ENCODE measurements around the gene HS3ST2.
A peak's percentile ranks its signal among the peaks of the same experiment; 100 is the strongest.
"Not testable (repeated sequence)": the region's sequence is repeated elsewhere in the genome, so short reads cannot be mapped to it uniquely, and the experiment has no call there.

Gene HS3ST2

GRCh38 chr16:22939744-22940363 lies 125.9 kb downstream of the HS3ST2 start:
- not testable (repeated sequence) for DNase-seq

GRCh38 chr16:22941970-22942501 lies 128.1 kb downstream of the HS3ST2 start:
- DNase-seq, result no peak

- DNase-seq, result no peak
These were observed 128.8 kb downstream of the HS3ST2 start for GRCh38 chr16:22942811-22943210.

DNA sequence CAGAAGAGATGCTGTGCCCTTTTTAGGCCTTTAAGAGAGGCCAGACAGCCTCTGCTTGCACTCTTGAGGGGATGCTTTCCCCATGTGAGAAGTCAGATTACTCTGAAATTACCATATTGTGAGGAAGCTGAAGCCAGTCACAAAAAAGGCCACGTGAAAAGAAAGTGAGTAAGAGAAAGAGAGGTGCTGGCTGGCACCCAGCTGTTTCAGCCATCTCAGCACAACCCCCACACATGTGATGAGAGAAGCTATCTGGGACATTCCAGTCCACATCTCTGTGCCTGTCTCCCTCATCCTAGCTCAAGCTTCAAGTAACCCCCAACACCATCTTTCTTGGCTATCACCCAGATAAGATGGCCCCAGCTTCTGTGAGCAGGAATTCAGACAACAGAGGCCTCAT lies 131.4 kb downstream of the HS3ST2 start:
- DNase-seq, result no peak

DNA sequence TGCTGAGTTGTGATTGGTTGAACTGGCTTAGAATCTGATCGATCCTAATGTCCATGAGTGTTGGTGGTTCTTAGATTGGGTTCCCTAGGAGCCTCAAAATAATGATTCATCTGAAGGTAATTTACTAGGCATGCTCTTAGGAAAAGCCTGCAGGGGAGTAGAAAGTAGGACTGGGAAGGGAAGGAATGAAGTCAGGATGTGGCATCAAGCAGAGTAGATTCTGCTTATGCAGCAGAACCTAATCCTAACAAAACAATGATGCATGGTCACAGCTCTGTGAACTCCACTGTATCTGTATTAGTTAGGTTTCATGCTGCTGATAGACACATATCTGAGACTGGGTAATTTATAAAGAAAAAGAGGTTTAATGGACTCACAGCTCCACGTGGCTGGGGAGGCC lies 132.5 kb downstream of the HS3ST2 start:
- no peak for DNase-seq

GRCh38 chr16:22948058-22948602 lies 134.2 kb downstream of the HS3ST2 start:
- DNase-seq, result peak in 1 of 2 experiments; percentile 7

GRCh38 chr16:22948603-22949368 lies 134.8 kb downstream of the HS3ST2 start:
- peak; percentile 48 to 72 for DNase-seq

- no peak for DNase-seq
These were observed 141.6 kb downstream of the HS3ST2 start for GRCh38 chr16:22955461-22956070.

GRCh38 chr16:22961206-22961605 lies 147.2 kb downstream of the HS3ST2 start:
- no peak for DNase-seq

DNA sequence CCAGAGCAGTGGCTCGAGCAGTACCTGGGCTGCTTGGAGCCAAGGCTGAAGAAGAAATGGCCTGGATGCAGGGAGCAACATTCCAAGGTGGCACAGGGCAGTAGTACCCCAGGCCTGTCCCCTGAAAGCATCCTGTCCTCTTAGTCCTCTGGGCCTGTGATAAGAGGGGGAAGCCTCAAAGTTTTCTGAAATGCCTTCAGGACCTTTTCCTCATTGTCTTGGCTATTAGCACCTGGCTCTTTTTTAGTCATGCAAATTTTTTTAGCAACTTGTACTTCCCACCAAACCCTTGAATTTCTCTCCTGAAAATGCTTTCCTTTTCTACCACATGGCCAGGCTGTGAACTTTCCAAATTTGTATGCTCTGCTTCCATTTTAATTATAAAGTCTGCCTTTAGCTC lies 148.9 kb downstream of the HS3ST2 start:
- no peak for DNase-seq

All from NCI-H526 (cell line).